ENCODE results near the gene PRDX6. TPM values are rescaled to one million over a fixed set of nuclear protein-coding genes. Genes with fewer than 3 reads are reported as not detected.

The PRDX6 gene
- total and polyA plus RNA-seq, 10 of the 15 experiments (the other 5 are each of a cell fraction or from before 2014, with no cell fraction given): 70.7 to 230 (median 138) TPM

GRCh38 chr1:173523329-173523728 lies 46.2 kb downstream of the PRDX6 start:
- no peak overlapping the region for H3K4me3 ChIP-seq
- H3K79me2 ChIP-seq (ENCODE audit: control insufficient read depth, insufficient read depth, low read length): no peaks in the 10 kb centered on the region
- TF ChIP-seq MEF2B (IDR thresholded peaks at IDR 0.05; ENCODE audit: partially characterized antibody, poor library complexity, severe bottlenecking): no peak
- no peak for TF ChIP-seq IKZF2 (IDR thresholded peaks at IDR 0.05)
- TF ChIP-seq CREB1 (IDR thresholded peaks at IDR 0.05; ENCODE audit: low read depth): no peak
- no peak for TF ChIP-seq MYB (IDR thresholded peaks at IDR 0.05; ENCODE audit: borderline replicate concordance, low read depth, low read length)
- no peak for TF ChIP-seq RUNX3 (IDR thresholded peaks at IDR 0.05; ENCODE audit: low read length)
- TF ChIP-seq, protein P1, sequence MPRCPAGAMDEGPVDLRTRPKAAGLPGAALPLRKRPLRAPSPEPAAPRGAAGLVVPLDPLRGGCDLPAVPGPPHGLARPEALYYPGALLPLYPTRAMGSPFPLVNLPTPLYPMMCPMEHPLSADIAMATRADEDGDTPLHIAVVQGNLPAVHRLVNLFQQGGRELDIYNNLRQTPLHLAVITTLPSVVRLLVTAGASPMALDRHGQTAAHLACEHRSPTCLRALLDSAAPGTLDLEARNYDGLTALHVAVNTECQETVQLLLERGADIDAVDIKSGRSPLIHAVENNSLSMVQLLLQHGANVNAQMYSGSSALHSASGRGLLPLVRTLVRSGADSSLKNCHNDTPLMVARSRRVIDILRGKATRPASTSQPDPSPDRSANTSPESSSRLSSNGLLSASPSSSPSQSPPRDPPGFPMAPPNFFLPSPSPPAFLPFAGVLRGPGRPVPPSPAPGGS (IDR thresholded peaks at IDR 0.05; ENCODE audit: borderline replicate concordance, insufficient read depth, low read depth, low read length, poor library complexity, severe bottlenecking): no peak
- no peak for TF ChIP-seq USF1 (IDR thresholded peaks at IDR 0.05; ENCODE audit: borderline replicate concordance, extremely low read length, insufficient read depth, low read depth, low read length)
- no peak for TF ChIP-seq JUND (IDR thresholded peaks at IDR 0.05; ENCODE audit: low read depth, low read length)
- TF ChIP-seq ZNF217 (IDR thresholded peaks at IDR 0.05): no peak
- H3K9me3 ChIP-seq (replicated peaks; ENCODE audit: control insufficient read depth, insufficient read depth, low read length): no peaks in the 10 kb centered on the region
- ChIA-PET RAD21 (ENCODE audit: unreplicated experiment) (no interaction called here), CTCF (no interaction called here), POLR2A (no interaction called here), SMC1A (ENCODE audit: uncharacterized antibody, unreplicated experiment) (no interaction called here)
- FAIRE-seq (no peak), ATAC-seq (no peak), DNase-seq (ENCODE audit: low read depth, low spot score) (no peak)
- no peak overlapping the region for H3K9ac ChIP-seq (ENCODE audit: control insufficient read depth, insufficient read depth, low read length)
- no peak overlapping the region for H2AFZ ChIP-seq (ENCODE audit: control insufficient read depth, low read depth, low read length)
- in situ Hi-C loops (cut with MboI): no loop called here
- no peaks in the 10 kb centered on the region for H4K20me1 ChIP-seq (ENCODE audit: control insufficient read depth, insufficient read depth)
- H3K27me3 ChIP-seq (replicated peaks in 1 of 2; ENCODE audit: control insufficient read depth in 2 of 2, insufficient read depth in 2 of 2, low read length in 1 of 2): no peaks in the 10 kb centered on the region
- H3K36me3 ChIP-seq (ENCODE audit: control insufficient read depth in 2 of 2, insufficient read depth in 2 of 2, low read length in 1 of 2): no peaks in the 10 kb centered on the region
- intact Hi-C loops (cut with micrococcal nuclease; ENCODE audit: unreplicated experiment): no loop called here
- WGBS (ENCODE audit: insufficient coverage, insufficient replicate concordance, low lambda C conversion rate, missing lambda C conversion rate): 71% methylated on average over 3 of the region's 3 CpGs
- H3K27ac ChIP-seq (ENCODE audit: control insufficient read depth, insufficient read depth): no peak overlapping the region
- no TSS peak for BruUV-seq (replicated peaks)
- H3K4me2 ChIP-seq (ENCODE audit: control insufficient read depth, insufficient read depth): no peak overlapping the region
- no peaks in the 10 kb centered on the region for H3K4me1 ChIP-seq (ENCODE audit: control insufficient read depth, insufficient read depth, low read length)
